WTC11 (cell line): ENCODE data around the gene PGD. TPM values are rescaled to one million over a fixed set of nuclear protein-coding genes. Genes with fewer than 3 reads are reported as not detected.

Source experiments
- ATAC-seq: fragments of 200-7000 bp; cut with Tn5 transposase; 2 replicates; pipeline ENCODE4 v1.10.0; 2021; ENCODE audit warnings: mild to moderate bottlenecking, moderate library complexity
- CTCF ChIA-PET: fragments of 300-600 bp; sonication (Branson Sonifier 250); formaldehyde crosslinking; loops from one replicate; lab custom pipeline; 2021; ENCODE audit warnings: antibody characterized with exemption; lab: Charles Lee
- POLR2A ChIA-PET: fragments of 350-600 bp; sonication (Branson Sonifier 250); formaldehyde crosslinking; loops from one replicate; lab custom pipeline; 2021; ENCODE audit warnings: antibody characterized with exemption; lab: Charles Lee
- DNase-seq: peaks from one replicate; pipeline ENCODE4 v3.0.0; 2021; ENCODE audit warnings: low spot score
- H3K27ac Mint-ChIP-seq: 2 replicates; pipeline ENCODE4 v1.8.0; 2021; ENCODE audit warnings: mixed read lengths
- H3K27me3 Mint-ChIP-seq: 2 replicates; pipeline ENCODE4 v1.8.0; 2021; ENCODE audit warnings: low read depth, mild to moderate bottlenecking, moderate library complexity, mixed read lengths
- H3K36me3 Mint-ChIP-seq: 2 replicates; pipeline ENCODE4 v1.8.0; 2021; ENCODE audit warnings: mixed read lengths
- H3K4me1 Mint-ChIP-seq: 2 replicates; pipeline ENCODE4 v1.8.0; 2022; ENCODE audit warnings: mixed read lengths
- H3K4me3 Mint-ChIP-seq: 2 replicates; pipeline ENCODE4 v1.8.0; 2021; ENCODE audit warnings: mild to moderate bottlenecking, moderate library complexity, mixed read lengths
- H3K9me3 Mint-ChIP-seq: 2 replicates; pipeline ENCODE4 v1.8.0; 2021; ENCODE audit warnings: mixed read lengths
- CBFB ChIP-seq: sonication (generic); formaldehyde crosslinking; IDR thresholded peaks from 2 replicates; pipeline ENCODE4 v1.8.1; 2022; ENCODE audit warnings: mild to moderate bottlenecking, low read depth, missing genetic modification reagents
- CREB1 ChIP-seq: sonication (generic); formaldehyde crosslinking; IDR thresholded peaks from 2 replicates; pipeline ENCODE4 v1.8.0; 2023; ENCODE audit warnings: mild to moderate bottlenecking, missing genetic modification reagents
- ELF4 ChIP-seq: sonication (generic); formaldehyde crosslinking; IDR thresholded peaks from 2 replicates; pipeline ENCODE4 v1.8.1; 2022; ENCODE audit warnings: low read depth, mild to moderate bottlenecking, moderate library complexity, missing genetic modification reagents
- EMX1 ChIP-seq: fragments of 250-450 bp; sonication (Bioruptor Pico); IDR thresholded peaks from 2 replicates; pipeline ENCODE4 v1.8.0; 2021; ENCODE audit warnings: mild to moderate bottlenecking
- FOXJ3 ChIP-seq: sonication (generic); formaldehyde crosslinking; IDR thresholded peaks from 2 replicates; pipeline ENCODE4 v1.9.0; 2021; ENCODE audit warnings: missing genetic modification reagents, mild to moderate bottlenecking, borderline replicate concordance
- FOXK1 ChIP-seq: sonication (generic); formaldehyde crosslinking; IDR thresholded peaks from 2 replicates; pipeline ENCODE4 v1.8.0; 2022; ENCODE audit warnings: mild to moderate bottlenecking, moderate library complexity, missing genetic modification reagents
- GRHL2 ChIP-seq: fragments of 250-450 bp; sonication (Bioruptor Pico); IDR thresholded peaks from 2 replicates; pipeline ENCODE4 v1.8.0; 2022; ENCODE audit warnings: mild to moderate bottlenecking, moderate library complexity; ENCODE audit not compliant: insufficient replicate concordance, severe bottlenecking
- GTF2I ChIP-seq: fragments of 250-450 bp; sonication (Bioruptor Pico); conservative IDR thresholded peaks from 2 replicates; pipeline ENCODE4 v1.4.0; 2021; ENCODE audit warnings: mild to moderate bottlenecking
- JUN ChIP-seq: sonication (generic); formaldehyde crosslinking; IDR thresholded peaks from 2 replicates; pipeline ENCODE4 v1.8.0; 2023; ENCODE audit warnings: mild to moderate bottlenecking, missing genetic modification reagents
- NFYB ChIP-seq: sonication (generic); formaldehyde crosslinking; conservative IDR thresholded peaks from 2 replicates; pipeline ENCODE4 v1.8.0; 2022; ENCODE audit warnings: low read depth, missing genetic modification reagents
- NR1H2 ChIP-seq: sonication (generic); formaldehyde crosslinking; IDR thresholded peaks from 2 replicates; pipeline ENCODE4 v1.9.0; 2021; ENCODE audit warnings: mild to moderate bottlenecking, moderate library complexity, missing genetic modification reagents
- NR2C2 ChIP-seq: sonication (generic); formaldehyde crosslinking; IDR thresholded peaks from 2 replicates; pipeline ENCODE4 v1.8.0; 2022; ENCODE audit warnings: mild to moderate bottlenecking, missing genetic modification reagents
- PRRX2 ChIP-seq: fragments of 250-450 bp; sonication (Bioruptor Pico); IDR thresholded peaks from 2 replicates; pipeline ENCODE4 v1.8.0; 2021; ENCODE audit warnings: mild to moderate bottlenecking
- SP1 ChIP-seq: sonication (generic); formaldehyde crosslinking; conservative IDR thresholded peaks from 2 replicates; pipeline ENCODE4 v1.8.1; 2022; ENCODE audit warnings: missing genetic modification reagents
- ZNF219 ChIP-seq: sonication (generic); formaldehyde crosslinking; IDR thresholded peaks from 2 replicates; pipeline ENCODE4 v1.8.0; 2023; ENCODE audit warnings: missing genetic modification reagents, mild to moderate bottlenecking, borderline replicate concordance
- ZNF671 ChIP-seq: fragments of 250-450 bp; sonication (Bioruptor Pico); IDR thresholded peaks from 2 replicates; pipeline ENCODE4 v1.8.0; 2021; ENCODE audit warnings: mild to moderate bottlenecking
- total RNA-seq: library from RNA; stranded (reverse); gene quantifications from 3 replicates; pipeline ENCODE4 v1.2.3, GENCODE V29; 2021
- TF ChIP-seq, protein P1 (sequence below): sonication (generic); formaldehyde crosslinking; IDR thresholded peaks from 2 replicates; pipeline ENCODE4 v1.8.0; 2023; ENCODE audit warnings: missing genetic modification reagents, mild to moderate bottlenecking, borderline replicate concordance
- TF ChIP-seq, protein P2 (sequence below): fragments of 250-450 bp; sonication (Bioruptor Pico); IDR thresholded peaks from 2 replicates; pipeline ENCODE4 v1.9.0; 2021; ENCODE audit warnings: moderate library complexity, mild to moderate bottlenecking, inconsistent platforms, borderline replicate concordance
- TF ChIP-seq, protein P3 (sequence below): sonication (generic); formaldehyde crosslinking; IDR thresholded peaks from 2 replicates; pipeline ENCODE4 v1.8.0; 2022; ENCODE audit warnings: missing genetic modification reagents
- TF ChIP-seq, protein P4 (sequence below): sonication (generic); formaldehyde crosslinking; IDR thresholded peaks from 2 replicates; pipeline ENCODE4 v1.8.1; 2023; ENCODE audit warnings: mild to moderate bottlenecking, missing genetic modification reagents, moderate library complexity
- TF ChIP-seq, protein P5 (sequence below): sonication (generic); formaldehyde crosslinking; IDR thresholded peaks from 2 replicates; pipeline ENCODE4 v1.8.0; 2022; ENCODE audit warnings: mild to moderate bottlenecking, missing genetic modification reagents

PGD gene
- total RNA-seq, 1 experiment from 2014 or later: 278 TPM

DNA sequence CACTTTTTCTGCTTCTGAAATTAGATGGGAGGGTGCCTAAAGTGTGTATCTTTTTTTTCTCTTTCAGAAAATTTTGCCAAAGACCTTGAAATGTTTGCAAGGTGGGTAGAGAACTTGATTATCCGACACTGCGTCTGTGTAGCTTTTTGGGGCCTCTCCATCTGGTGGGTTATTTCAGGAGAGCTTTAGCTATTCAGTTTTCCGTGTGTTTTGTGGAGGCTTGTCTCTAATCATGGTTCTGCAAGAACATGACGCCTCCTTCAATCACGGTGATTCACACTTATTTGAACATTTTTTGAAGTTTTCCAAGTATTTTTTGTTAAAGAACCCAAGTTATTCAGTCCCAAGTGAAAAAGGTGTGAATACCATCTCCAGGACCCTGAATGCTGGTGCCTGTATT is 35.7 kb downstream of the PGD start (continued):
- TF ChIP-seq, protein P1, sequence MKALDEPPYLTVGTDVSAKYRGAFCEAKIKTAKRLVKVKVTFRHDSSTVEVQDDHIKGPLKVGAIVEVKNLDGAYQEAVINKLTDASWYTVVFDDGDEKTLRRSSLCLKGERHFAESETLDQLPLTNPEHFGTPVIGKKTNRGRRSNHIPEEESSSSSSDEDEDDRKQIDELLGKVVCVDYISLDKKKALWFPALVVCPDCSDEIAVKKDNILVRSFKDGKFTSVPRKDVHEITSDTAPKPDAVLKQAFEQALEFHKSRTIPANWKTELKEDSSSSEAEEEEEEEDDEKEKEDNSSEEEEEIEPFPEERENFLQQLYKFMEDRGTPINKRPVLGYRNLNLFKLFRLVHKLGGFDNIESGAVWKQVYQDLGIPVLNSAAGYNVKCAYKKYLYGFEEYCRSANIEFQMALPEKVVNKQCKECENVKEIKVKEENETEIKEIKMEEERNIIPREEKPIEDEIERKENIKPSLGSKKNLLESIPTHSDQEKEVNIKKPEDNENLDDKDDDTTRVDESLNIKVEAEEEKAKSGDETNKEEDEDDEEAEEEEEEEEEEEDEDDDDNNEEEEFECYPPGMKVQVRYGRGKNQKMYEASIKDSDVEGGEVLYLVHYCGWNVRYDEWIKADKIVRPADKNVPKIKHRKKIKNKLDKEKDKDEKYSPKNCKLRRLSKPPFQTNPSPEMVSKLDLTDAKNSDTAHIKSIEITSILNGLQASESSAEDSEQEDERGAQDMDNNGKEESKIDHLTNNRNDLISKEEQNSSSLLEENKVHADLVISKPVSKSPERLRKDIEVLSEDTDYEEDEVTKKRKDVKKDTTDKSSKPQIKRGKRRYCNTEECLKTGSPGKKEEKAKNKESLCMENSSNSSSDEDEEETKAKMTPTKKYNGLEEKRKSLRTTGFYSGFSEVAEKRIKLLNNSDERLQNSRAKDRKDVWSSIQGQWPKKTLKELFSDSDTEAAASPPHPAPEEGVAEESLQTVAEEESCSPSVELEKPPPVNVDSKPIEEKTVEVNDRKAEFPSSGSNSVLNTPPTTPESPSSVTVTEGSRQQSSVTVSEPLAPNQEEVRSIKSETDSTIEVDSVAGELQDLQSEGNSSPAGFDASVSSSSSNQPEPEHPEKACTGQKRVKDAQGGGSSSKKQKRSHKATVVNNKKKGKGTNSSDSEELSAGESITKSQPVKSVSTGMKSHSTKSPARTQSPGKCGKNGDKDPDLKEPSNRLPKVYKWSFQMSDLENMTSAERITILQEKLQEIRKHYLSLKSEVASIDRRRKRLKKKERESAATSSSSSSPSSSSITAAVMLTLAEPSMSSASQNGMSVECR (CRISPR knock-in tag): no peak
- TF ChIP-seq PRRX2 (CRISPR knock-in tag): no peak
- TF ChIP-seq, protein P2, sequence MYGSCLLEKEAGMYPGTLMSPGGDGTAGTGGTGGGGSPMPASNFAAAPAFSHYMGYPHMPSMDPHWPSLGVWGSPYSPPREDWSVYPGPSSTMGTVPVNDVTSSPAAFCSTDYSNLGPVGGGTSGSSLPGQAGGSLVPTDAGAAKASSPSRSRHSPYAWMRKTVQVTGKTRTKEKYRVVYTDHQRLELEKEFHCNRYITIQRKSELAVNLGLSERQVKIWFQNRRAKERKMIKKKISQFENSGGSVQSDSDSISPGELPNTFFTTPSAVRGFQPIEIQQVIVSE (CRISPR knock-in tag): no peak

DNA sequence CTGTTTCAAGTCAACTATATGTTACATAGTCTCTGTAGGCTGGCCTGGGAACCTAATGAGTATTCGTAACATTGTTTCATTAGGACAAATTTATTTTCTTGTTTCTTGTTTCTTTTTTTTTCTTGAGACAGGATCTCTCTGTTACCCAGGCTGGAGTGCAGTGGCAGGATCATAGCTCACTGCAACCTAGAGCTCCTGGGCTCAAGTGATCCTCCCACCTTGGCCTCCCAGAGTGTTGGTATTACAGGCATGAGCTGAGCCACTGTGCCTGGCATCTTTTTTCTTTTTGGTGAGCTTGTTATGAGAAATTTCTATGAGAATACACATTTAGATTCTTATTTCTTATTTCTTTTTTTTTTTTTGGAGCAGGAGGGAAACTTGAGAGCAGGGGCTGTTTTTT is 38.2 kb downstream of the PGD start:
- TF ChIP-seq ZNF671 (CRISPR knock-in tag): no peak
- no peak for TF ChIP-seq FOXK1 (CRISPR knock-in tag)
- TF ChIP-seq JUN (CRISPR knock-in tag): no peak
- TF ChIP-seq CBFB (CRISPR knock-in tag): no peak
- no peak for TF ChIP-seq NR1H2
- TF ChIP-seq FOXJ3 (CRISPR knock-in tag): no peak
- TF ChIP-seq SP1: no peak
- no peak for TF ChIP-seq NR2C2 (CRISPR knock-in tag)
- TF ChIP-seq, all 79 proteins: peak for 0
- no peak for DNase-seq
- peaks cover 3% of the 10 kb centered on the region; the same call in 1 of the 2 replicates for H3K36me3 Mint-ChIP-seq
- no peaks in the 10 kb centered on the region for H3K9me3 Mint-ChIP-seq
- H3K4me3 Mint-ChIP-seq: no peak overlapping the region
- no peaks in the 10 kb centered on the region for H3K27me3 Mint-ChIP-seq
- no peak for ATAC-seq
- ChIA-PET CTCF (interaction anchor here (1.1 to 1.6 kb wide), 2 partner anchors 58 to 487 kb away, joined by 3 to 4 read pairs; no protein-coding TSS in a partner anchor), POLR2A (interaction anchor here (0.6 to 0.7 kb wide), 2 partner anchors 48 to 259 kb away, joined by 3 to 6 read pairs; no protein-coding TSS in a partner anchor)
- H3K27ac Mint-ChIP-seq: no peak overlapping the region
- H3K4me1 Mint-ChIP-seq: peaks cover 4% of the 10 kb centered on the region; the same call in 1 of the 2 replicates

DNA sequence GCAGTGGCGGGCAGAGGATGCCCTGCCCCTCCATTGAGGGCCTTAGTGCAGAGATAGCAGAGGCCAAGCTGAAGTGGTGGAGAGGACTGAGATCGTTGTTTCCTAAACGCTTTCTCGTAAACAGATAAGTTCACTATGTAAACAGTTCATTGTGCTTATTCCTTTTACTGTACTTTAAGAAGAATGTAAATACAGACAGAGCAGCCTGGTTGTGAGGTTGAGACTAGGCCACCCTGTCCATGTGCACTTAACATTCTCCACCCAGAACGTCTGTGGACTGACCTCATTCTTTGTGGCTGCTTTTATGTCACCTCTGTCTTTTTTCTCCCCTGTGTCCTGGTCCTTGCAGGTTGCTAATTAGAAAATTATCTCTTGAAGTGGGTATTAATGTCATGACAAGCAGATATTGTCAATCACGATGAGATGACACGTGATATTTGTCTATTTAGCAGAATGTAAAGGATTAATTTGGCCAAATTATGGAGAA is 39.9 kb downstream of the PGD start:
- Mint-ChIP-seq H3K4me3 (no peak overlapping the region), H3K4me1 (no peaks in the 10 kb centered on the region), H3K27me3 (no peaks in the 10 kb centered on the region), H3K9me3 (no peaks in the 10 kb centered on the region), H3K27ac (no peak overlapping the region), H3K36me3 (peaks cover 3% of the 10 kb centered on the region; the same call in 1 of the 2 replicates)
- CTCF ChIA-PET: interaction anchor here (0.8 to 2.5 kb wide), 3 partner anchors 8 to 56 kb away, joined by 3 to 7 read pairs (median 4); partner anchors contain the start of gene CENPS
- no peak for ATAC-seq
- DNase-seq: no peak
- POLR2A ChIA-PET: no interaction called here
- TF ChIP-seq ELF4 (CRISPR knock-in tag) (no peak), EMX1 (CRISPR knock-in tag) (no peak), PRRX2 (CRISPR knock-in tag) (no peak), CREB1 (CRISPR knock-in tag) (no peak), FOXJ3 (CRISPR knock-in tag) (no peak), ZNF219 (CRISPR knock-in tag) (no peak), NFYB (CRISPR knock-in tag) (no peak), GTF2I (CRISPR knock-in tag) (no peak), GRHL2 (CRISPR knock-in tag) (no peak)
- TF ChIP-seq, protein P3, sequence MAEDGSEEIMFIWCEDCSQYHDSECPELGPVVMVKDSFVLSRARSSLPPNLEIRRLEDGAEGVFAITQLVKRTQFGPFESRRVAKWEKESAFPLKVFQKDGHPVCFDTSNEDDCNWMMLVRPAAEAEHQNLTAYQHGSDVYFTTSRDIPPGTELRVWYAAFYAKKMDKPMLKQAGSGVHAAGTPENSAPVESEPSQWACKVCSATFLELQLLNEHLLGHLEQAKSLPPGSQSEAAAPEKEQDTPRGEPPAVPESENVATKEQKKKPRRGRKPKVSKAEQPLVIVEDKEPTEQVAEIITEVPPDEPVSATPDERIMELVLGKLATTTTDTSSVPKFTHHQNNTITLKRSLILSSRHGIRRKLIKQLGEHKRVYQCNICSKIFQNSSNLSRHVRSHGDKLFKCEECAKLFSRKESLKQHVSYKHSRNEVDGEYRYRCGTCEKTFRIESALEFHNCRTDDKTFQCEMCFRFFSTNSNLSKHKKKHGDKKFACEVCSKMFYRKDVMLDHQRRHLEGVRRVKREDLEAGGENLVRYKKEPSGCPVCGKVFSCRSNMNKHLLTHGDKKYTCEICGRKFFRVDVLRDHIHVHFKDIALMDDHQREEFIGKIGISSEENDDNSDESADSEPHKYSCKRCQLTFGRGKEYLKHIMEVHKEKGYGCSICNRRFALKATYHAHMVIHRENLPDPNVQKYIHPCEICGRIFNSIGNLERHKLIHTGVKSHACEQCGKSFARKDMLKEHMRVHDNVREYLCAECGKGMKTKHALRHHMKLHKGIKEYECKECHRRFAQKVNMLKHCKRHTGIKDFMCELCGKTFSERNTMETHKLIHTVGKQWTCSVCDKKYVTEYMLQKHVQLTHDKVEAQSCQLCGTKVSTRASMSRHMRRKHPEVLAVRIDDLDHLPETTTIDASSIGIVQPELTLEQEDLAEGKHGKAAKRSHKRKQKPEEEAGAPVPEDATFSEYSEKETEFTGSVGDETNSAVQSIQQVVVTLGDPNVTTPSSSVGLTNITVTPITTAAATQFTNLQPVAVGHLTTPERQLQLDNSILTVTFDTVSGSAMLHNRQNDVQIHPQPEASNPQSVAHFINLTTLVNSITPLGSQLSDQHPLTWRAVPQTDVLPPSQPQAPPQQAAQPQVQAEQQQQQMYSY: no peak
- TF ChIP-seq, protein P4, sequence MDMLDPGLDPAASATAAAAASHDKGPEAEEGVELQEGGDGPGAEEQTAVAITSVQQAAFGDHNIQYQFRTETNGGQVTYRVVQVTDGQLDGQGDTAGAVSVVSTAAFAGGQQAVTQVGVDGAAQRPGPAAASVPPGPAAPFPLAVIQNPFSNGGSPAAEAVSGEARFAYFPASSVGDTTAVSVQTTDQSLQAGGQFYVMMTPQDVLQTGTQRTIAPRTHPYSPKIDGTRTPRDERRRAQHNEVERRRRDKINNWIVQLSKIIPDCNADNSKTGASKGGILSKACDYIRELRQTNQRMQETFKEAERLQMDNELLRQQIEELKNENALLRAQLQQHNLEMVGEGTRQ: no peak
- TF ChIP-seq, protein P5, sequence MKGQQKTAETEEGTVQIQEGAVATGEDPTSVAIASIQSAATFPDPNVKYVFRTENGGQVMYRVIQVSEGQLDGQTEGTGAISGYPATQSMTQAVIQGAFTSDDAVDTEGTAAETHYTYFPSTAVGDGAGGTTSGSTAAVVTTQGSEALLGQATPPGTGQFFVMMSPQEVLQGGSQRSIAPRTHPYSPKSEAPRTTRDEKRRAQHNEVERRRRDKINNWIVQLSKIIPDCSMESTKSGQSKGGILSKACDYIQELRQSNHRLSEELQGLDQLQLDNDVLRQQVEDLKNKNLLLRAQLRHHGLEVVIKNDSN (CRISPR knock-in tag): no peak
